Ectodermal cell (in vitro differentiated cells): Measurements from ENCODE around the gene MMP11.

ENCODE experiments used
- H3K27ac ChIP-seq: 2 replicates; pipeline ENCODE4 v1.7.0; 2013; ENCODE audit warnings: mild to moderate bottlenecking, low read depth, low read length; ENCODE audit not compliant: insufficient read depth, poor library complexity, severe bottlenecking
- H3K27me3 ChIP-seq: 2 replicates; pipeline ENCODE4 v1.7.0; 2013; ENCODE audit warnings: mild to moderate bottlenecking, low read length; ENCODE audit not compliant: insufficient read depth, control insufficient read depth, poor library complexity, severe bottlenecking
- H3K36me3 ChIP-seq: one replicate; pipeline ENCODE4 v1.7.0; 2013; ENCODE audit warnings: low read length; ENCODE audit not compliant: control insufficient read depth, insufficient read depth
- H3K4me1 ChIP-seq: one replicate; pipeline ENCODE4 v1.7.0; 2013; ENCODE audit warnings: low read length; ENCODE audit not compliant: control insufficient read depth, insufficient read depth
- H3K4me3 ChIP-seq: 2 replicates; pipeline ENCODE4 v1.7.0; 2013; ENCODE audit warnings: low read depth, low read length, control low read depth; ENCODE audit not compliant: insufficient read depth
- H3K9me3 ChIP-seq: 2 replicates; pipeline ENCODE4 v1.7.0; 2013; ENCODE audit warnings: mild to moderate bottlenecking, low read length, moderate library complexity; ENCODE audit not compliant: control insufficient read depth
- WGBS, 2 experiments: methylation state at CpG; one replicate each; pipeline ENCODE4 v1.1.7; 2013; ENCODE audit warnings: missing lambda C conversion rate in 2 of 2; 5-methylcytosine and 5-hydroxymethylcytosine counted together

Gene MMP11

GRCh38 chr22:23801238-23801821 is 28.7 kb downstream of the MMP11 start:
- Histone ChIP-seq H3K9me3 (no peaks in the 10 kb centered on the region), H3K27me3 (no peaks in the 10 kb centered on the region), H3K36me3 (peaks cover 72% of the 10 kb centered on the region), H3K27ac (no peak overlapping the region), H3K4me3 (no peak overlapping the region), H3K4me1 (no peaks in the 10 kb centered on the region)
- WGBS, 2 experiments = 94 to 96% methylated on average over 11 of the region's 11 CpGs

GRCh38 chr22:23801886-23802377 is 29.3 kb downstream of the MMP11 start:
- H3K36me3 ChIP-seq = peaks cover 69% of the 10 kb centered on the region

GRCh38 chr22:23803001-23803819 is 30.6 kb downstream of the MMP11 start:
- no peaks in the 10 kb centered on the region for H3K9me3 ChIP-seq
- no peaks in the 10 kb centered on the region for H3K27me3 ChIP-seq
- no peaks in the 10 kb centered on the region for H3K4me1 ChIP-seq
- H3K27ac ChIP-seq = no peak overlapping the region
- peaks cover 65% of the 10 kb centered on the region for H3K36me3 ChIP-seq
- H3K4me3 ChIP-seq = no peak overlapping the region
- WGBS, 2 experiments = 81 to 83% methylated on average over 21 of the region's 21 CpGs

More at GRCh38 chr22:23801886-23802377, 29.3 kb downstream of the MMP11 start:
- no peaks in the 10 kb centered on the region for H3K9me3 ChIP-seq
- H3K4me3 ChIP-seq = no peak overlapping the region
- no peaks in the 10 kb centered on the region for H3K4me1 ChIP-seq
- 92 to 95% methylated on average over 8 of the region's 8 CpGs for WGBS, 2 experiments
- H3K27ac ChIP-seq = no peak overlapping the region
- no peaks in the 10 kb centered on the region for H3K27me3 ChIP-seq

- WGBS, 2 experiments = 87 to 88% methylated on average over 12 of the region's 12 CpGs
- Histone ChIP-seq H3K27ac (no peak overlapping the region), H3K4me3 (no peak overlapping the region), H3K4me1 (no peaks in the 10 kb centered on the region), H3K27me3 (no peaks in the 10 kb centered on the region), H3K9me3 (no peaks in the 10 kb centered on the region), H3K36me3 (peaks cover 54% of the 10 kb centered on the region)
Observed at GRCh38 chr22:23804781-23805291, 32.2 kb downstream of the MMP11 start.

GRCh38 chr22:23806837-23807236 is 34.2 kb downstream of the MMP11 start:
- no peaks in the 10 kb centered on the region for H3K27me3 ChIP-seq
- H3K9me3 ChIP-seq = no peaks in the 10 kb centered on the region
- no peak overlapping the region for H3K4me3 ChIP-seq
- peaks cover 47% of the 10 kb centered on the region for H3K36me3 ChIP-seq
- no peaks in the 10 kb centered on the region for H3K4me1 ChIP-seq
- no peak overlapping the region for H3K27ac ChIP-seq
- WGBS, 2 experiments = 82 to 96% methylated on average over 1 of the region's 1 CpG

GRCh38 chr22:23812378-23812777 is 39.7 kb downstream of the MMP11 start:
- 91 to 96% methylated on average over 3 of the region's 4 CpGs for WGBS, 2 experiments

GRCh38 chr22:23815541-23816155 is 43.0 kb downstream of the MMP11 start:
- Histone ChIP-seq H3K4me3 (no peak overlapping the region), H3K9me3 (no peaks in the 10 kb centered on the region), H3K27ac (no peak overlapping the region), H3K4me1 (no peaks in the 10 kb centered on the region), H3K27me3 (no peaks in the 10 kb centered on the region), H3K36me3 (peaks cover 58% of the 10 kb centered on the region)
- 85 to 88% methylated on average over 10 of the region's 10 CpGs for WGBS, 2 experiments

More at GRCh38 chr22:23812378-23812777, 39.7 kb downstream of the MMP11 start:
- no peaks in the 10 kb centered on the region for H3K9me3 ChIP-seq
- no peaks in the 10 kb centered on the region for H3K27me3 ChIP-seq
- no peak overlapping the region for H3K27ac ChIP-seq
- no peak overlapping the region for H3K4me3 ChIP-seq
- no peaks in the 10 kb centered on the region for H3K4me1 ChIP-seq
- peaks cover 33% of the 10 kb centered on the region for H3K36me3 ChIP-seq

GRCh38 chr22:23816156-23816976 is 43.7 kb downstream of the MMP11 start:
- H3K27ac ChIP-seq = no peak overlapping the region
- H3K9me3 ChIP-seq = no peaks in the 10 kb centered on the region
- H3K36me3 ChIP-seq = peaks cover 61% of the 10 kb centered on the region
- H3K4me1 ChIP-seq = no peaks in the 10 kb centered on the region
- H3K27me3 ChIP-seq = no peaks in the 10 kb centered on the region
- WGBS, 2 experiments = 90 to 91% methylated on average over 18 of the region's 18 CpGs
- H3K4me3 ChIP-seq = no peak overlapping the region

- Histone ChIP-seq H3K27me3 (no peaks in the 10 kb centered on the region), H3K36me3 (peaks cover 61% of the 10 kb centered on the region), H3K4me3 (no peak overlapping the region), H3K9me3 (no peaks in the 10 kb centered on the region), H3K27ac (no peak overlapping the region), H3K4me1 (no peaks in the 10 kb centered on the region)
- 95 to 96% methylated on average over 6 of the region's 6 CpGs for WGBS, 2 experiments
Observed at GRCh38 chr22:23817146-23817545, 44.5 kb downstream of the MMP11 start.
